ENCODE results near the gene UBXN6. TPM values are rescaled to one million over a fixed set of nuclear protein-coding genes. Genes with fewer than 3 reads are reported as not detected.

The UBXN6 gene
- total RNA-seq = 10 to 100 TPM; 52.3 to 52.9 TPM

GRCh38 chr19:4457654-4458395, at the start of gene UBXN6:
TSS of gene UBXN6 (minus strand) at chr19:4457794. CDS start at chr19:4457697, 97 bp downstream.
- ChIA-PET CTCF (no interaction called here), POLR2A (interaction anchor here (2.0 kb wide), 1 partner anchor 14 kb away, joined by 8 read pairs; the partner anchor contains the start of gene HDGFL2)

- ChIA-PET CTCF (no interaction called here), POLR2A (no interaction called here)
These were observed 49.5 kb upstream of the UBXN6 start for GRCh38 chr19:4507150-4507452.

- ChIA-PET POLR2A (no interaction called here), CTCF (no interaction called here)
These were observed 49.0 kb upstream of the UBXN6 start for GRCh38 chr19:4506449-4507149.

- ChIA-PET CTCF (no interaction called here), POLR2A (no interaction called here)
These were observed 48.2 kb upstream of the UBXN6 start for GRCh38 chr19:4505570-4506448.

GRCh38 chr19:4504891-4505569, 47.4 kb upstream of the UBXN6 start:
- POLR2A ChIA-PET = interaction anchor here (0.6 kb wide), 1 partner anchor 26 kb away, joined by 4 read pairs; no protein-coding TSS in a partner anchor
- CTCF ChIA-PET = no interaction called here

GRCh38 chr19:4504297-4504701, 46.7 kb upstream of the UBXN6 start:
- POLR2A ChIA-PET = no interaction called here
- CTCF ChIA-PET = no interaction called here

- ChIA-PET POLR2A (no interaction called here), CTCF (interaction anchor here (0.6 kb wide), 1 partner anchor 1371 kb away, joined by 4 read pairs; no protein-coding TSS in a partner anchor)
These were observed 46.2 kb upstream of the UBXN6 start for GRCh38 chr19:4503825-4504170.

GRCh38 chr19:4503132-4503824, 45.7 kb upstream of the UBXN6 start:
- CTCF ChIA-PET = interaction anchor here (0.6 to 1.9 kb wide), 3 partner anchors 22 to 1371 kb away, joined by 3 to 5 read pairs (median 4); no protein-coding TSS in a partner anchor
- POLR2A ChIA-PET = no interaction called here

- CTCF ChIA-PET = interaction anchor here (0.5 to 1.9 kb wide), 4 partner anchors 23 to 513 kb away, joined by 3 to 5 read pairs (median 4); no protein-coding TSS in a partner anchor
- POLR2A ChIA-PET = no interaction called here
These were observed 44.9 kb upstream of the UBXN6 start for GRCh38 chr19:4502282-4503131.

- CTCF ChIA-PET = interaction anchor here (1.1 to 1.9 kb wide), 2 partner anchors 24 to 361 kb away, joined by 3 to 5 read pairs; no protein-coding TSS in a partner anchor
- POLR2A ChIA-PET = no interaction called here
These were observed 44.1 kb upstream of the UBXN6 start for GRCh38 chr19:4501691-4502090.

- POLR2A ChIA-PET = no interaction called here
- CTCF ChIA-PET = interaction anchor here (1.9 kb wide), 1 partner anchor 24 kb away, joined by 5 read pairs; no protein-coding TSS in a partner anchor
These were observed 43.4 kb upstream of the UBXN6 start for GRCh38 chr19:4500841-4501591.

- ChIA-PET CTCF (no interaction called here), POLR2A (no interaction called here)
These were observed 42.3 kb upstream of the UBXN6 start for GRCh38 chr19:4499855-4500254.

- ChIA-PET CTCF (interaction anchor here (0.6 kb wide), 1 partner anchor 711 kb away, joined by 4 read pairs; no protein-coding TSS in a partner anchor), POLR2A (no interaction called here)
These were observed 41.7 kb upstream of the UBXN6 start for GRCh38 chr19:4499318-4499717.

GRCh38 chr19:4498694-4499093, 41.1 kb upstream of the UBXN6 start:
- ChIA-PET POLR2A (no interaction called here), CTCF (interaction anchor here (0.6 kb wide), 1 partner anchor 710 kb away, joined by 4 read pairs; no protein-coding TSS in a partner anchor)

- CTCF ChIA-PET = no interaction called here
- POLR2A ChIA-PET = no interaction called here
These were observed 40.3 kb upstream of the UBXN6 start for GRCh38 chr19:4497770-4498389.

- CTCF ChIA-PET = no interaction called here
- POLR2A ChIA-PET = no interaction called here
These were observed 38.7 kb upstream of the UBXN6 start for GRCh38 chr19:4496304-4496703.

GRCh38 chr19:4495471-4495870, 37.9 kb upstream of the UBXN6 start:
- POLR2A ChIA-PET = no interaction called here
- CTCF ChIA-PET = no interaction called here
